CD8-positive, alpha-beta memory T cell (primary cell): Measurements from ENCODE around the gene KIFC3. TPM values are rescaled to one million over a fixed set of nuclear protein-coding genes. Genes with fewer than 3 reads are reported as not detected.

Source experiments
- CTCF ChIA-PET: fragments of 350-600 bp; sonication (Branson Sonifier 250); formaldehyde crosslinking; loops from one replicate; lab custom pipeline; 2021; ENCODE audit warnings: antibody characterized with exemption; lab: Charles Lee
- POLR2A ChIA-PET: fragments of 350-600 bp; sonication (Branson Sonifier 250); formaldehyde crosslinking; loops from one replicate; lab custom pipeline; 2021; ENCODE audit warnings: antibody characterized with exemption; lab: Charles Lee
- DNase-seq, 5 donors: peaks; one replicate each; pipeline versions ENCODE4 v3.0.0 to v3.0.0-alpha.2; 2020 to 2022; ENCODE audit warnings: mixed read lengths in 1 of 5
- H3K27ac ChIP-seq: one replicate; pipeline ENCODE4 v1.7.0; 2013; ENCODE audit warnings: low read depth, mild to moderate bottlenecking, low read length, moderate library complexity
- H3K27me3 ChIP-seq: 2 replicates; pipeline ENCODE4 v1.7.0; 2013; ENCODE audit warnings: low read length, mild to moderate bottlenecking; ENCODE audit not compliant: insufficient read depth, poor library complexity, severe bottlenecking
- H3K36me3 ChIP-seq: 2 replicates; pipeline ENCODE4 v1.7.0; 2013; ENCODE audit warnings: mild to moderate bottlenecking, low read length, moderate library complexity; ENCODE audit not compliant: insufficient read depth
- H3K4me1 ChIP-seq: 2 replicates; pipeline ENCODE4 v1.7.0; 2013; ENCODE audit warnings: mild to moderate bottlenecking, low read length, moderate library complexity; ENCODE audit not compliant: insufficient read depth
- H3K4me3 ChIP-seq: 2 replicates; pipeline ENCODE4 v1.7.0; 2013; ENCODE audit warnings: mild to moderate bottlenecking, low read length
- H3K9me3 ChIP-seq: 2 replicates; pipeline ENCODE4 v1.7.0; 2013; ENCODE audit warnings: mild to moderate bottlenecking, low read length
- H3K27ac Mint-ChIP-seq, 8 donors: one replicate each; pipeline ENCODE4 v1.8.0; 2020 to 2021; ENCODE audit warnings: mixed read lengths in 8 of 8, mild to moderate bottlenecking in 6 of 8, inconsistent platforms in 3 of 8, moderate library complexity in 3 of 8
- H3K27me3 Mint-ChIP-seq, 2 donors: one replicate each; pipeline ENCODE4 v1.8.0; 2020 to 2021; ENCODE audit warnings: mixed read lengths in 2 of 2, mild to moderate bottlenecking in 1 of 2, moderate library complexity in 1 of 2
- H3K36me3 Mint-ChIP-seq, 3 donors: one replicate each; pipeline ENCODE4 v1.8.0; 2020 to 2021; ENCODE audit warnings: mixed read lengths in 3 of 3, inconsistent platforms in 1 of 3, mild to moderate bottlenecking in 1 of 3
- H3K4me1 Mint-ChIP-seq, 3 donors: one replicate each; pipeline ENCODE4 v1.8.0; 2020 to 2021; ENCODE audit warnings: mixed read lengths in 3 of 3, inconsistent platforms in 1 of 3, mild to moderate bottlenecking in 1 of 3
- H3K4me3 Mint-ChIP-seq, 7 donors: one replicate each; pipeline ENCODE4 v1.8.0; 2020 to 2021; ENCODE audit warnings: mixed read lengths in 7 of 7, mild to moderate bottlenecking in 6 of 7, moderate library complexity in 4 of 7, inconsistent platforms in 2 of 7
- H3K9me3 Mint-ChIP-seq, 5 donors: one replicate each; pipeline ENCODE4 v1.8.0; 2020 to 2022; ENCODE audit warnings: mixed read lengths in 5 of 5, mild to moderate bottlenecking in 3 of 5, moderate library complexity in 2 of 5, inconsistent platforms in 1 of 5
- polyA plus RNA-seq: library from polyadenylated mRNA; unstranded; fragments of 300-500 nt; fragmentation: Illumina TruSeq; gene quantifications from one replicate; pipeline ENCODE4 v1.2.3, GENCODE V29; 2021
- total RNA-seq, 2 experiments: library from RNA; stranded (reverse); gene quantifications; one replicate each; pipeline ENCODE4 v1.2.3, GENCODE V29; 2021

Gene KIFC3
- total and polyA plus RNA-seq, 3 experiments from 2014 or later, result 0.82 to 3.2 (median 2.9) TPM

- POLR2A ChIA-PET, result no interaction called here
- Histone ChIP-seq H3K9me3 (no peaks in the 10 kb centered on the region), H3K4me3 (no peak overlapping the region), H3K27ac (no peak overlapping the region), H3K4me1 (no peaks in the 10 kb centered on the region), H3K27me3 (no peaks in the 10 kb centered on the region), H3K36me3 (no peaks in the 10 kb centered on the region)
- CTCF ChIA-PET, result no interaction called here
- Mint-ChIP-seq H3K9me3 (no peaks in the 10 kb centered on the region), H3K4me3 (no peak overlapping the region), H3K27ac (no peak overlapping the region), H3K27me3 (no peaks in the 10 kb centered on the region), H3K36me3 (peaks cover 0 to 47% (median 3%) of the 10 kb centered on the region in 3 donors), H3K4me1 (peaks cover 0 to 8% (median 5%) of the 10 kb centered on the region in 3 donors)
- no peak for DNase-seq
Measured at GRCh38 chr16:57752581-57753447, 49.5 kb downstream of the KIFC3 start.

DNA sequence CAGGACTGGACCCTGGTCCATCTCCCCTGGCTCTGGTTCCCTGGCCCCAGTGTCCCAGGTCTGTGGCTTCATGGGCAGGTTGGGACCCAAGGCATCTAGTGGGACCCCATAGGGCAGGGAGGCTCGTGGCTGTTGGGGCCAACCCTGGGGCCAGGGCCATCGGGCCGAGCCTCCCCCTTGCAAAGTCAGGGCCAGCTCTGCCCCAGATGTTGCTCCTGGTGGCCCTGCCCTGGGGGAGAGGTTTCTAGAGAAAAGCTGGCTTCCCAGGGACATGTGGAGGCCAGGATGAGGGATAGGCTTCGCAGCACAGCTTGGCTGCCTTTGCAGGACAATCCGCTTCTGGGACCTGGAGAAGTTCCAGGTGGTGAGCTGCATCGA lies 50.1 kb downstream of the KIFC3 start:
- Histone ChIP-seq H3K27ac (no peak overlapping the region), H3K4me1 (no peaks in the 10 kb centered on the region), H3K9me3 (no peaks in the 10 kb centered on the region), H3K27me3 (no peaks in the 10 kb centered on the region), H3K36me3 (no peaks in the 10 kb centered on the region), H3K4me3 (no peak overlapping the region)
- H3K4me1 Mint-ChIP-seq, result peaks cover 0 to 7% (median 5%) of the 10 kb centered on the region in 3 donors
- H3K9me3 Mint-ChIP-seq, result no peaks in the 10 kb centered on the region
- CTCF ChIA-PET, result no interaction called here
- no peaks in the 10 kb centered on the region for H3K27me3 Mint-ChIP-seq
- peaks cover 0 to 50% (median 7%) of the 10 kb centered on the region in 3 donors for H3K36me3 Mint-ChIP-seq
- H3K27ac Mint-ChIP-seq, result no peak overlapping the region
- POLR2A ChIA-PET, result no interaction called here
- no peak overlapping the region for H3K4me3 Mint-ChIP-seq
- no peak for DNase-seq

DNA sequence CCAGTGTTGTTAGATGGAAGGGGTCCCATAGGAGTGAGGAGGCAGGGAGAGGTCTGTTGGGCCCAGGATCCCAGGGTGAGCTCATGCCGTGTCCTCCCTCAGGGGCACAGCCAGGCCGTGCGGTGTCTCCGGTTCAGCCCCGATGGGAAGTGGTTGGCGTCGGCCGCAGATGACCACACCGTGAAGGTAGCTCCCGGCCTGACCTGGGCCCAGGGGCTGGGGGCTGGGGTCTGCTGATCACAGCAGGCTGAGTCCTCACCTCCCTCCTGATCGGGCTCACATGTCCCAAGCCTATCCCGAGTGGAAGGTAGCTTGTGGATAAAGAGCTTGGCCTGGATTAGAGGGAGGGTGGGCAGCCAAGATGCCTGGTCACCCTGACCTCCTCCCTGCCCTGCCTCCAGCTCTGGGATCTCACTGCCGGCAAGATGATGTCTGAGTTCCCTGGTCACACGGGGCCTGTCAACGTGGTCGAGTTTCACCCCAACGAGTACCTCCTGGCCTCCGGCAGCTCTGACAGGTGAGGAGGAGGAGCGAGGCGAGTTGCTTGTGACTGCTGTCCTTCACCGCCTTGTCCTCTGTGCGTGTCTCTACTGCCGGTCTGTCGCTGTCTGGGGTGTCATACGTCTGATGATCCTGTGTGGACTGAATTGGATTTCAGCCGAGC lies 50.6 kb downstream of the KIFC3 start:
- Histone ChIP-seq H3K4me3 (no peak overlapping the region), H3K4me1 (no peaks in the 10 kb centered on the region), H3K9me3 (no peaks in the 10 kb centered on the region), H3K27me3 (no peaks in the 10 kb centered on the region), H3K27ac (no peak overlapping the region), H3K36me3 (no peaks in the 10 kb centered on the region)
- H3K36me3 Mint-ChIP-seq, result peaks cover 0 to 52% (median 7%) of the 10 kb centered on the region in 3 donors
- peaks cover 0 to 6% (median 5%) of the 10 kb centered on the region in 3 donors for H3K4me1 Mint-ChIP-seq
- H3K27me3 Mint-ChIP-seq, result no peaks in the 10 kb centered on the region
- POLR2A ChIA-PET, result no interaction called here
- DNase-seq, result no peak
- CTCF ChIA-PET, result no interaction called here
- no peak overlapping the region for H3K27ac Mint-ChIP-seq
- no peaks in the 10 kb centered on the region for H3K9me3 Mint-ChIP-seq
- no peak overlapping the region for H3K4me3 Mint-ChIP-seq

GRCh38 chr16:57750796-57751538 lies 51.3 kb downstream of the KIFC3 start:
- CTCF ChIA-PET, result no interaction called here
- DNase-seq, result no peak
- peaks cover 0 to 6% (median 5%) of the 10 kb centered on the region in 3 donors for H3K4me1 Mint-ChIP-seq
- no peaks in the 10 kb centered on the region for H3K27me3 Mint-ChIP-seq
- H3K36me3 Mint-ChIP-seq, result peaks cover 0 to 48% (median 7%) of the 10 kb centered on the region in 3 donors
- POLR2A ChIA-PET, result no interaction called here
- Histone ChIP-seq H3K9me3 (no peaks in the 10 kb centered on the region), H3K4me1 (no peaks in the 10 kb centered on the region), H3K27ac (no peak overlapping the region), H3K4me3 (no peak overlapping the region), H3K27me3 (no peaks in the 10 kb centered on the region), H3K36me3 (no peaks in the 10 kb centered on the region)
- peak overlapping the region in 1 of 8 donors; percentile 58 for H3K27ac Mint-ChIP-seq
- H3K9me3 Mint-ChIP-seq, result no peaks in the 10 kb centered on the region
- no peak overlapping the region for H3K4me3 Mint-ChIP-seq

DNA sequence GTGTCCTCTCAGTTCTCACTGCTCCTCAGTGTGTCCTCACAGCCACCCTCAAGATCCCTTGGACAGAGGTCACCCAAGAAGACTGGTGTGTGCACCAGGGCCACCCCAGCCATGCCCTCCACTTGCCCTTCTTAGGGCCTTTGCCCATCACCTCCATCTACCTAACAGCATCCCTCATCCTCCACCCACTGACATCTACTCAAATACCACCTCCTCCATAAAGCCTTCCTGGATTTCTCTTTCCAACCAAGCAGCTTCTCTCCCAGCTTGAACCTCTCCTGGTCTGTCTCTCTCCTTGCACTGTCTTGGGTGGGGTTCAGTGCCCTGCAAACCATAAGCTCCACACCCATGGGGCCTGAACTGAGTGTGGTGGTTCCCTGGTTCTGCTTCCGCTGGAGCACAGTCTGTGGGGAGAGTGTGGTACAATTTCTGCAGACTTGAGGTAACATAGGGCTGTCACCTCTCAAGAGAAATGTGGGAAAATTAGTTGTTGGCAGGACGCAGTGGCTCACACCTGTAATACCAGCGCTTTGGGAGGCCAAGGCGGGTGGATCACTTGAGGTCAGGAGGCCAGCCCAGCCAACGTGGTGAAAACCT lies 52.3 kb downstream of the KIFC3 start:
- Mint-ChIP-seq H3K36me3 (peaks cover 0 to 47% (median 7%) of the 10 kb centered on the region in 3 donors), H3K9me3 (no peaks in the 10 kb centered on the region), H3K4me3 (no peak overlapping the region), H3K4me1 (peaks cover 0 to 6% (median 5%) of the 10 kb centered on the region in 3 donors), H3K27me3 (no peaks in the 10 kb centered on the region), H3K27ac (peak overlapping the region in 4 of 8 donors; percentile 11 to 85 (median 46))
- no peaks in the 10 kb centered on the region for H3K27me3 ChIP-seq
- no peak overlapping the region for H3K4me3 ChIP-seq
- ChIA-PET CTCF (no interaction called here), POLR2A (no interaction called here)
- DNase-seq, result no peak
- H3K36me3 ChIP-seq, result no peaks in the 10 kb centered on the region
- no peaks in the 10 kb centered on the region for H3K9me3 ChIP-seq
- no peaks in the 10 kb centered on the region for H3K4me1 ChIP-seq
- H3K27ac ChIP-seq, result no peak overlapping the region

DNA sequence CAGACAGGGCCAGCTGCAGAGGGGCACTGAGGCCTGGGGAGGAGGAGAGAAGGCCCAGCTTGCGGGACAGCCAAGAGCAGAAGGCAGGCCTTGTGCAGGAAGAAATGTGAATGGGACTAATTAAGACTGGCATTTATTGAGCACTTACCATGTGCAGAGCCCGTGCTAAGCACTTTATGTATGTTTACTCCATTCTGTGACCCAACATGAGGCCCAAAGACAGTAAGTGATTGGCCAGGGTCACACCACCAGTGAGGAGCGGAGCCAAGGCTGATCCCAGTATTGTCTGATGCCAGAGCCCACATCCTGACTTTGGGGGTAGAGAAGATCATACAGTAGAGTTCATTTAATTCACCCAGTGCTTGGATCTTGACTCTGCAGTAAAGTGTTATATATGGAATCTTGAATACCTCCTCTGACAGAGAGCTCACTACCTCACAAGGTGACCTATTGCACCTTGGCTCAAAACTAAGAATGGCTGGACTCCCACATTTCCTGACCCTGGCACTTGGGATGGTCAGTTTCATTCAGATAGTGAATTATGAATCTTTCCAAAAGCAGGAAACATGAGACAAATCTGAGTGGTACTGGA lies 53.1 kb downstream of the KIFC3 start:
- Mint-ChIP-seq H3K27ac (peak overlapping the region in 3 of 8 donors; percentile 3 to 49 (median 23)), H3K27me3 (no peaks in the 10 kb centered on the region), H3K36me3 (peaks cover 0 to 46% (median 7%) of the 10 kb centered on the region in 3 donors), H3K4me1 (peaks cover 0 to 6% (median 5%) of the 10 kb centered on the region in 3 donors), H3K9me3 (no peaks in the 10 kb centered on the region), H3K4me3 (no peak overlapping the region)
- H3K4me1 ChIP-seq, result no peaks in the 10 kb centered on the region
- H3K36me3 ChIP-seq, result no peaks in the 10 kb centered on the region
- no peak overlapping the region for H3K27ac ChIP-seq
- CTCF ChIA-PET, result no interaction called here
- POLR2A ChIA-PET, result no interaction called here
- no peak for DNase-seq
- H3K27me3 ChIP-seq, result no peaks in the 10 kb centered on the region
- H3K4me3 ChIP-seq, result no peak overlapping the region
- H3K9me3 ChIP-seq, result no peaks in the 10 kb centered on the region

DNA sequence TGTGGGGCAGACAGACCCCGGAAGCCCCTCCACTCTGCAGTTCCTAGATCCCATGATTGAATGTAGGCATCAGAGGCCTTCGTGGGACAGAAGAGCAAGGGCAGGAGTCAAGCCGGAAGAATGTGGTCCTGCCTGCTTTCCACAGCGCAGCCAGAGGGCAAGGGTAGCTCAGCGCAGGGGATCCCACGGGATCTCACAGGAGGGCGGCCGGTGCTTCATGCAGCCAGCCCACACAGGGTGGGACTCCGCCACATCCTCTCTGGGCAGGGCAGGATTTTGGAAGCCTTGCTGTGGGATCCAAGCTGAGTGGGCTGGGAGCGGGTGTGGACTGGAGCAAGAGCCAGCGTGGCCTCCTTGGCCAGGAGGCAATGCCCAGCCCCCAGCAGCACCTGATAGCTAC lies 53.7 kb downstream of the KIFC3 start:
- CTCF ChIA-PET, result interaction anchor here (1.1 to 1.2 kb wide), 2 partner anchors 9 to 99 kb away, joined by 3 read pairs; no protein-coding TSS in a partner anchor
- POLR2A ChIA-PET, result no interaction called here
- H3K9me3 Mint-ChIP-seq, result no peaks in the 10 kb centered on the region
- no peaks in the 10 kb centered on the region for H3K27me3 Mint-ChIP-seq
- H3K4me3 Mint-ChIP-seq, result no peak overlapping the region
- no peaks in the 10 kb centered on the region for H3K27me3 ChIP-seq
- peaks cover 0 to 47% (median 6%) of the 10 kb centered on the region in 3 donors for H3K36me3 Mint-ChIP-seq
- no peaks in the 10 kb centered on the region for H3K9me3 ChIP-seq
- DNase-seq, result no peak
- H3K4me1 ChIP-seq, result no peaks in the 10 kb centered on the region
- H3K36me3 ChIP-seq, result no peaks in the 10 kb centered on the region
- H3K27ac Mint-ChIP-seq, result no peak overlapping the region
- no peak overlapping the region for H3K4me3 ChIP-seq
- H3K27ac ChIP-seq, result no peak overlapping the region
- peaks cover 0 to 6% (median 5%) of the 10 kb centered on the region in 3 donors for H3K4me1 Mint-ChIP-seq
